Dermis blood vessel endothelial cell (primary cell): Measurements from ENCODE around the gene KRT72. TPM values are rescaled to one million over a fixed set of nuclear protein-coding genes. Genes with fewer than 3 reads are reported as not detected.

Source experiments
- DNase-seq: peaks from one replicate; pipeline ENCODE4 v3.0.0; 2010
- total RNA-seq: library from RNA; depleted of rRNA; stranded (reverse); fragments of >200 nt; gene quantifications from 2 replicates; pipeline ENCODE4 v1.2.3, GENCODE V29; 2014

KRT72 gene
- total RNA-seq: not detected in 2 replicates

- no peak for DNase-seq
Observed at GRCh38 chr12:52600941-52601481, at the start of gene KRT72. TSS of gene KRT72 (minus strand) at chr12:52601463. CDS start at chr12:52601452, 11 bp downstream.

- DNase-seq: peak; percentile 23
Observed at GRCh38 chr12:52650520-52651081, 49.3 kb upstream of the KRT72 start.

- DNase-seq: no peak
Observed at GRCh38 chr12:52649066-52649465, 47.8 kb upstream of the KRT72 start.

- DNase-seq: no peak
Observed at GRCh38 chr12:52648012-52648550, 46.8 kb upstream of the KRT72 start.

- DNase-seq: no peak
Observed at GRCh38 chr12:52647601-52648000, 46.3 kb upstream of the KRT72 start.

DNA sequence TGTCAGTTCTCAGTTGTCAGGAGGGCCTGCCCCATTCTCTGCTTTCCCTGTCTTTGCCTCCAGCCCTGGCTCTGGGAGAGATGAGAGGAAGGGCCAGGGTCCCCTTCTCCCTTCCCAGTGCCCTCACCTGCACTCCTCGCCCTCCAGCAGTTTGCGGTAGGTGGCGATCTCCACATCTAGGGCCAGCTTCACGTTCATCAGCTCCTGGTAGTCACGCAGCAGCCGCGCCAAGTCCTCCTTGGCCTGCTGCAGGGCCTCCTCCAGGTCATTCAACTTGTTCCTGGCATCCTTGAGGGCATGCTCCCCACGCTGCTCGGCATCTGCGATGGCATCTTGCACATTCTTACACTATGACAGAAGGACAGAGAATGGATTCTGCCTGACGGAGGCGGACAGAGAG, 45.4 kb upstream of the KRT72 start:
- no peak for DNase-seq

GRCh38 chr12:52645982-52646381, 44.7 kb upstream of the KRT72 start:
- no peak for DNase-seq

DNA sequence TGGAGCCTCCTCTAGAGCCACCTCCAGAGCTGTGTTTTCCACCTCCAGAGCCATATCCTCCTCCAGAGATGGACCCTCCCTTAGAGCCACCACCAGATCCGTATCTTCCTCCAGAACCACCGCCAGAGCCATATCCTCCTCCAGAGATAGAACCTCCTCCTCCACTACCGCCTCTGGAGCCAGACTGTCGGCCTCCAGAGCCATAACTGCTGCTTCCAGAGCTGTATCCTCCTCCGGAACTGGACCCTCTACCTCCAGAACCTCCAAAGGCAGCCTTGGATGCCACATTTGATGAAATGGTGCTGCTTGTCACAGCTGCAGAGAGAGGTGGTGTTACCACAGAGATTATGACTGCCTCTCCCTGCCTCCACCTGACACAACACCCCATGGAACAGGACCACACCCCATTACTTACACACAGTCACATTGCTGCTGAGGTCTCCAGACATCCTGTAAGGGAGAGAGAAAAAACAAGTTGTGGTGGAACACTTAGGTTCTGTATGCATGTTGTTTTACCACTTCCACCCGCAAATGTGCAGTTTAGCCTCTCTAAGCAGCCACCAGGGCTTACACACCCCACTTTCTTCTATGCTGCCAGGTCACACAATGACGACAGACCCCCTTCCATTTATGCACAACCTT, 44.0 kb upstream of the KRT72 start:
- DNase-seq: no peak

DNA sequence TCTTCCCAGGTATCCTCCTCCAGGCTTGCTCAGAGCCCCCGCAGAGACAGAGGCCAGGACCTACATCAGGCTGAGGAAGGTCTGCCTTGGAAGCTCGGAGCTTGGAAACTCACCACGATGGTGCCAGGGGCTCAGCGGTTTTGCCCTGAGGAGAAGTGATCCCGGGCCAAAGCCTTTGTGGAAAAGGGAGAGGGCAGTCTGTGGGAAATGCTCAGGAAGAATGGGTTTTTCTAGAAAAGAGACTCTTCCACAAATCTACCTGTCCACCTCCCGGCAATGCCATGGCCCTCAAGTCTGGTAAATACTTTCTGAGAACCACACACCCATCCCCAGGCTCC, 42.8 kb upstream of the KRT72 start:
- no peak for DNase-seq

DNA sequence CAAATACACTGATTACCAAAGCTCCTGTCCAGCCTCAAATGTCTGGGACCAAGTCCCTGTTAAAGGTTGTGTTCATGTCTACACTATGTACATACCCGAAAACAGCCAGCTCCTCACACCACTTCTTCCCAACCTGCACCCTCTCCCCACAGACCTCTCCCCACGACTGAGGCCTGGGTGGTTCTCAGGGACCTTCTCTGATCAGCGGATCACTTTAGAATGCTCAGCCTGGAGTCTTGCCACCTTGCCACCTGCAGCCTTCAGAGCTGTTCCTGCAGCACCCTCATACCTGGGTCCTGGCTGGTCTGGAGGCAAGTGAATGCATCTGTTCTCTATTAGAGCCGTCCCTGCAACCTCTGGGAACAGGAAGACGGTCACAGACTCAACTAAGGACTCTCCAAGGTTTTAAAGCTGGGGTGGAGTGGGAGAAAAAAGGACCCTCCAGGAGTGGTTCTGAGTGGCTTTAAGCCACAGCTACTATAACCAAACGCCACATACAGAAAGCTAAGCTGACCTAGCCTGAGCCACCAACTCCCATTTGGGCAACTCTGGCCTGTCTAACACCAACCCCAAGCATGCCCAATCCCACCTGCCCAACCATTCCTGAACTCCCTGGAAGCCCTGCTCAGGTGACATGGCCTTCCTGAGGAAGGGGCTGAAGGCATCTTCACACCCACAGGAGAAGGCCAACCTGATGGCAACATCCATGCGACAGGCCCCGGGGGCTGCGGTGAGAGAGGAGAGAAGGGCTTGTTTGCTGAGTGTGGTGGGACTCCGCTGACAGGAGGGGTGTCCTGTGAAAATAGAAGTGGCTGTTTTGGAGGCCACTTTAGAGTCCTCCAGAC, 42.2 kb upstream of the KRT72 start:
- DNase-seq: no peak

DNA sequence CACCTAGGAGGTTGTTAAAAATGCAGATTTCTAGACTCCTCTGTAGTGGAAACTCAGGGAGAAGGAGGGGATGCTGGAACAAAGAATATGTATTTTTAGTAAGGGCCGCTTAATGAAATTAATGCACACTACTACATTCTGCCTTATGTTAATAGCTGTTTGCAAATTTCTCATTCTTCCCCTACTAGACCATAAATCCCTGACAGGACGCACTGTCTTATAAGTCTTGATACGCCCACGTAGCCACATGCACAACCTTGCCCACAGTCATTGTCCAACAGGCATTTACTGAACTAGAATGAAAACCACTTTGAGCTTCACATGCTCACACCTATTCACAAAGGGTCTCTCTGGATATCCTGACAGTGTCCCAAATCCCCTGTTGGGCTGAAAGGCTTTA, 40.2 kb upstream of the KRT72 start:
- DNase-seq: no peak

GRCh38 chr12:52637299-52637698, 36.0 kb upstream of the KRT72 start:
- no peak for DNase-seq

GRCh38 chr12:52636592-52637258, 35.5 kb upstream of the KRT72 start:
- no peak for DNase-seq

DNA sequence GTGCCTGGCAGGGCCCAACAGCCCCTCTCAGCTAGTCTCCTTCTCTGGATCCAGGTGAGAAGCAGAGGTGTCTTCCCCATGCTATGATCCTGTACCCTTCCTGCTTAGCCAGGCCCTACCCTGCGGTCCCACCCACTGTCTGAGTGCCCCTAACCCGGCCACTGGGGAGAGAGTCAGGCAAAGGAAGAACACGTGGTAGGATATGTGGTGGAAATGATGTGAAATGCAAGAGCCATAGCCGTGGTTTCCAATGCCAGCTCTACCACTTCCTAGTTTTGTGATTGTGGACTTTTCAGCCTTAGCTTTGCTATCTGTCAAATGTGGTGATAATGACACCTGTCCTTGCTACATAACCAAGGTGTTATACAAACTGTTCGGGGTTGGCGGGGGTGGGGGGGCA, 34.9 kb upstream of the KRT72 start:
- no peak for DNase-seq

DNA sequence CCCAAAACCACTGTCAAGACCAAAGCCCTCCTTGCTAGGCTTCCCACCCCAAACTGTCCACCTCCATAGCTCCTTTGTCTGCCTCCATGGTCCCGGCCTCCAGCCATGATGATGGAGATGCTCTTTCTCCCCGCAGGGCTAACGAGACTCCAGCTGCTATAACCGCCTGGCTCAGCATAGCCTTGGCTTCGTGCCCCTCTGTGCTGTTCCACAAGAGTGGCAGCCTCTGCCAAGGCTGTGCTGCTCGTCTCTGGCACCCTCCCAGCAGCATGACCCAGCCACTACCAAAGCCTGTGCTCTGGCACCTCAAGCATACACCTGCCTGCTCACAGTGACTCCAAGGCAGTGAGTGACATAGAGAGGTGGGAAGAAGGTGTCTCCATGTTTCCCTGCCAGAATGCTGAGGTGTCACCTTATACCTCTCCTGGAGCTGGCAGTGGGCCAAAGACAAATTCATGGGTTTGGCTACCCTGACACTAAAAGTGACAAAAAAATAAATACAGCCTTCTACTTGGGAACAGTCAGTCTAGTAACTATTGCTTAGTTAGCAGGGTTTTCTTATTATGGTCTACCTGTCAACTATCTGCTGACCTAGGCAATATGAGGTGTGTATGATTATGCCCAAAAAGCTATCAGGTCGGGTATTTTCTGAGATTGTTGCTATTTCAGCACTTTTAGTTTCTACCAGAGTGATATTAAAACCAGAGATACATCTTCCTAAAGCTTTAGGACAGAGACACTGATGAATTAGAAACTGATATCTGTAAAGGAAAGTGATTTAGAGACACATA, 33.2 kb upstream of the KRT72 start:
- DNase-seq: no peak

DNA sequence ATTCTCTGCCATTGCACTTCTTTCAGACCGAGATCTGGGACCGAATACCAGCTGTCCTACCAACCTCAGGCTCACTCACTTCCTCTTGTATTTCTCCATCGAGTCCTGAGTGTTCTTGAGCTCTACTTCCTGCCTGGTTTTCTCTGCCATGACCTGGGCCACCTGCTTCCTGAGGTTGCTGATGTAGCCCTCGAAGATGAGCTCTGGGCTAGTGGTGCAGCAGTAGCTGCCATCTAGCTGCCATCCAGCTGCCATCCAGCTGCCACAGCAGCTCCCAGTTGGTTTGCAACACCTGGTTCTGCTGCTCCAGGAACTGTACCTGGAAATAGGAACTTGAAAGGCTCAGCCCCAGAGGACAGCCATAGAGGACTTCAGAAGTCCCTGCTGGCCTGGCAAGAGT, 32.1 kb upstream of the KRT72 start:
- DNase-seq: no peak

DNA sequence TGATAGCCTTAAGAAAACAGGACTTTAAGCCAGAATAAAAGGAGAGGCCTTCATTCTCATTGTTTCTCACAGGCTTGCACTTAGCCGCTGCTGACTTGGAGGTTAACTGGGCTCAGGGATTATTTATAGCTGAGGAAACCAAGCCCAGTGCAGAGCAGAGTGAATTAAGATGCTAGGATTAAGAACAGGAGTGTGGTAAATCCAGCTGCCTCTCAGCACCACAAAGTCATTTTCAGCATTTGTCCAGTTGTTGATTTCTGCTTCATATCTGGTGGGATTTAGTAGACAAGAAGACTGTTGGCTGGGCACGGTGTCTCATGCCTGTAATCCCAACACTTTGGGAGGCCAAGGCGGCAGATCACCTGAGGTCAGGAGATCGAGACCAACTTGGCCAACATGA, 31.4 kb upstream of the KRT72 start:
- no peak for DNase-seq

DNA sequence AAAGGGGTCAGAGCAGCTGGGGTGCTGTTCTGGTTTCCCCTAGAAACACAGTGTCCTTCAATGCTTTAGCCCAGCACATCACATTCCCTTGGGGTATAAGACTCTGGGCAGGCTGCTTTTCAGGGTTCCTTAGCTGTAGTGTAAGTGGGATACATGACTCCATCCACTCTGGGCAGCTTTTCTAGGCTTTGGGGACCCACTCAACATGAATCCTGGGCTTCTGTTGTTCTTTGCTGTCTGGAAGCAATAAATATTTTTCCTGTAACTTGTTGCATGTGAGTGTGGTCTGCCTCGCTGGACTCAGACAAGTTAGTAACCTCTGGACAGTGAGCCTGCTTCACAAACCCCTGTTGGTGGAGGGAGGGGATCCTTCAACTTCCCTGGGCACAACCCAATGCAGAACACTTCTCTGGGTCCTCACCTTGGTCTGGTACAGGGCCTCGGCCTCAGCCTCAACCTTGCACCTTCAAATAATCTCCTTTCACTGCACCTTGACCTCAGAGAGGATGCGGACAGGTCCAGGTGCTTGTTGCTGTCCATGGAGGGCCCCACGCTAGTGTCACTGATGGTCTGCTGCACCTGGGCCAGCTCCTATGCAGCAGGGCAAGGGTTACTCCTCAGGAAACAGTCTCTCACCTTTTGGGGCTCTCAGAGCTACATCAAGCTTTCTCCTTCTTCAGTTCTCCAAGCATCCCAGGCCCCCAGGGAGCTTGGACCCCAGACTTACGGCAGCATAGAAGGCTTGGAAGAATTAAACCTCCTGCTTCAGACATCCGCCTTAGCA, 30.6 kb upstream of the KRT72 start:
- DNase-seq: no peak

DNA sequence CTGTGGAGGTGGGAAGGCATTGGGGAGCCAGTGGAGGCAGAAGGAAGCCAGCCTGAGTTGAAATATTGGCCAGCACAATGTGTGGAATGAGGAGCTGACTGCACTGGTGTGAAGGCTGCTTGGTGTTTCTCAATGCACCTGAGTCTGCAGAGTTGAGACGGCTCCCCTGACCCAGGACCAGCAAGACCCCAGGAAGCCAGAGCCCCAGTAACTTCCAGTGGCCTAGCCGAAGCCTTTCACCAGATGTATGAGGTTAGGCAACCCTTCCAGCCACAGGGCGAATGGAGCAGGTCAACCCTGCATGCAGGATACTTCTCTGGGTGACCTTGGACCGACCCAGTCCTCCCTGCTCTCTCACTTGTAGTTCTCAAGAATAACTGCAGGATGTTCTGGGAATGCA, 30.0 kb upstream of the KRT72 start:
- DNase-seq: no peak

DNA sequence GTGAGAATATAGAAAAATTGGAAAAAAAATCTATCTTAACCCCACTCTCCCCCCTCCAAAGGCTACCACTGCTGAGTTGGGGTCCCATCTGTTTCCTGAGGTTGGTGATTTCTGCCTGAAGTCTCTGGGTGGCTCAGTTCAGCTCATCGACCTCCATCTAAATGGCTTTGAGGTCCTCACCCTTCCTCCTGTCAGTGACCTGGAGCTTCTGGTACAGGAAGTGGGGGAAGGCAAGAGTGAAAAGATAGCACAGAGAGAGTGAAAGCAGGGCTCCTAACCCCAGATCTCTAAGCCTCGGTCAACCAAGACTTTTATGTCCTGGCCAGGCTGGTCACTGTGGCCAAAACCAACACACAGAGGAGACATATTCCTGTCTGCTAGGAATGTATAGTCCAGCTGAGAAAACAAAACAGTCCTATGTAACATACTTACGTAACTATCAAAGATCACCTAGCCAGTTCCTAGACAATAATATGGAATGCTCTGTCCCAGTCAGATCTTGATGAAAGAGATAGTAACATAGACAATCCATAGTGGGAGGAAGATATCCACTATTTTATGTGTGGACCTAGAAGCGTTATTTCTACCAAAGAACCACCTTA, 29.4 kb upstream of the KRT72 start:
- no peak for DNase-seq

- DNase-seq: no peak
Observed at GRCh38 chr12:52630008-52630500, 28.8 kb upstream of the KRT72 start.
